PFSK-1 (cell line): ENCODE data around the gene PLEKHM3.

Source experiments
- FOXP2 ChIP-seq: optimal IDR thresholded peaks from 2 replicates; pipeline ENCODE3; 2011; ENCODE audit warnings: borderline replicate concordance, control low read depth, inconsistent platforms; ENCODE audit not compliant: insufficient read depth; ENCODE audit errors: extremely low read length, extremely low read depth
- POLR2AphosphoS5 ChIP-seq: IDR thresholded peaks from 2 replicates; pipeline ENCODE4 v1.6.1; 2012; ENCODE audit warnings: low read depth, mild to moderate bottlenecking, control low read depth, low read length, moderate library complexity
- TAF1 ChIP-seq: IDR thresholded peaks from 2 replicates; pipeline ENCODE4 v1.6.1; 2012; ENCODE audit warnings: low read length, control low read depth, borderline replicate concordance; ENCODE audit not compliant: insufficient read depth

GRCh38 chr2:207871506-207871905 is 153.8 kb downstream of the PLEKHM3 start:
- TF ChIP-seq TAF1 (no peak), POLR2AphosphoS5 (no peak), FOXP2 (no peak)
